Liver (tissue), 9 donors: ENCODE data around the gene FCSK. TPM values are rescaled to one million over a fixed set of nuclear protein-coding genes. Genes with fewer than 3 reads are reported as not detected.
"Not testable (repeated sequence)": the region's sequence is repeated elsewhere in the genome, so short reads cannot be mapped to it uniquely, and the experiment has no call there.

Source experiments
- DNase-seq: peaks from one replicate; pipeline ENCODE4 v3.0.0-alpha.2; 2017; ENCODE audit warnings: low spot score
- H3K27ac ChIP-seq, 2 donors: one replicate each; pipeline ENCODE4 v1.7.0; 2013; ENCODE audit warnings: inconsistent platforms in 2 of 2, low read length in 2 of 2, control low read depth in 1 of 2, low read depth in 1 of 2, mild to moderate bottlenecking in 1 of 2
- H3K27me3 ChIP-seq, 4 donors: one replicate each; pipeline versions ENCODE4 v1.6.1 to v1.7.0; 2013; ENCODE audit warnings: low read length in 3 of 4, inconsistent platforms in 1 of 4, mild to moderate bottlenecking in 1 of 4, moderate library complexity in 1 of 4; ENCODE audit not compliant: control insufficient read depth in 4 of 4, insufficient read depth in 4 of 4
- H3K36me3 ChIP-seq, 4 donors: one replicate each; pipeline versions ENCODE4 v1.6.1 to v1.7.0; 2013; ENCODE audit warnings: low read length in 3 of 4, mild to moderate bottlenecking in 3 of 4, low read depth in 1 of 4, moderate library complexity in 1 of 4; ENCODE audit not compliant: control insufficient read depth in 4 of 4, insufficient read depth in 3 of 4
- H3K4me1 ChIP-seq, 4 donors: one replicate each; pipeline versions ENCODE4 v1.6.1 to v1.7.0; 2013; ENCODE audit warnings: low read length in 3 of 4, mild to moderate bottlenecking in 3 of 4, moderate library complexity in 1 of 4; ENCODE audit not compliant: control insufficient read depth in 4 of 4, insufficient read depth in 4 of 4
- H3K4me3 ChIP-seq, 3 donors: one replicate each; pipeline versions ENCODE4 v1.6.1 to v1.7.0; 2013; ENCODE audit warnings: low read length in 3 of 3, control low read depth in 1 of 3, low read depth in 1 of 3, mild to moderate bottlenecking in 1 of 3
- H3K9ac ChIP-seq, 2 donors: one replicate each; pipeline ENCODE4 v1.7.0; 2013; ENCODE audit warnings: low read length in 2 of 2, mild to moderate bottlenecking in 2 of 2, moderate library complexity in 2 of 2, control low read depth in 1 of 2, low read depth in 1 of 2
- H3K9me3 ChIP-seq, 4 donors: one replicate each; pipeline versions ENCODE4 v1.6.1 to v1.7.0; 2013; ENCODE audit warnings: low read length in 3 of 4; ENCODE audit not compliant: control insufficient read depth in 4 of 4
- EGR1 ChIP-seq, 2 donors: IDR thresholded peaks; 2 replicates each; pipeline ENCODE4 v1.6.1; 2016 to 2018; ENCODE audit warnings: antibody characterized with exemption in 2 of 2, low read depth in 2 of 2
- FOXA1 ChIP-seq: IDR thresholded peaks from 2 replicates; pipeline ENCODE4 v1.6.1; 2016; ENCODE audit warnings: antibody characterized with exemption
- FOXA2 ChIP-seq: IDR thresholded peaks from 2 replicates; pipeline ENCODE4 v1.6.1; 2016; ENCODE audit warnings: antibody characterized with exemption
- GABPA ChIP-seq, 2 donors: IDR thresholded peaks in 1 of 2; conservative IDR thresholded peaks in 1 of 2; 2 replicates each; pipeline ENCODE4 v1.6.1; 2016; ENCODE audit warnings: antibody characterized with exemption in 2 of 2, mild to moderate bottlenecking in 1 of 2, moderate library complexity in 1 of 2
- HNF4A ChIP-seq, 2 donors: conservative IDR thresholded peaks; 2 replicates each; pipeline ENCODE4 v1.6.1; 2016; ENCODE audit warnings: antibody characterized with exemption in 2 of 2, mild to moderate bottlenecking in 2 of 2
- HNF4G ChIP-seq: IDR thresholded peaks from 2 replicates; pipeline ENCODE4 v1.6.1; 2016; ENCODE audit warnings: antibody characterized with exemption
- NR2F2 ChIP-seq: IDR thresholded peaks from 2 replicates; pipeline ENCODE4 v1.6.1; 2016; ENCODE audit warnings: antibody characterized with exemption
- RAD21 ChIP-seq, 2 donors: IDR thresholded peaks; 2 replicates each; pipeline ENCODE4 v1.6.1; 2016; ENCODE audit warnings: antibody characterized with exemption in 2 of 2, mild to moderate bottlenecking in 2 of 2
- RXRA ChIP-seq, 2 donors: IDR thresholded peaks; 2 replicates each; pipeline ENCODE4 v1.6.1; 2017 to 2018; ENCODE audit warnings: antibody characterized with exemption in 2 of 2, mild to moderate bottlenecking in 1 of 2
- SP1 ChIP-seq: IDR thresholded peaks from 2 replicates; pipeline ENCODE4 v1.6.1; 2018; ENCODE audit warnings: antibody characterized with exemption, mild to moderate bottlenecking
- TAF1 ChIP-seq: conservative IDR thresholded peaks from 2 replicates; pipeline ENCODE4 v1.6.1; 2016; ENCODE audit warnings: antibody characterized with exemption, mild to moderate bottlenecking
- YY1 ChIP-seq: IDR thresholded peaks from 2 replicates; pipeline ENCODE4 v1.6.1; 2016; ENCODE audit warnings: antibody characterized with exemption, mild to moderate bottlenecking
- WGBS: extraction: QIAGEN DNeasy Blood & Tissue Kit; methylation state at CpG from one replicate; pipeline ENCODE4 v1.1.7; 2013; 5-methylcytosine and 5-hydroxymethylcytosine counted together
- polyA plus RNA-seq, 2 donors: library from polyadenylated mRNA; stranded (reverse) in 1 of 2; unstranded in 1 of 2; fragments of 200-250 nt in 1 of 2; fragments of >200 nt in 1 of 2; fragmentation: Nextera tagmentation in 1 of 2; extraction: Ambion mirVana in 1 of 2; gene quantifications; one replicate each; pipeline versions ENCODE4 v1.2.1 to v1.2.3, GENCODE V29; 2013 to 2015
- total RNA-seq, 2 donors: library from RNA; depleted of rRNA; stranded (reverse); fragments of >200 nt; gene quantifications; one replicate each; pipeline ENCODE4 v1.2.3, GENCODE V29; 2014
- TF ChIP-seq, protein P1 (sequence below): fragments of 150-350 bp; IDR thresholded peaks from 2 replicates; pipeline ENCODE4 v1.5.1; 2017; ENCODE audit warnings: improper control_type of control experiment, low read depth, low read length; ENCODE audit not compliant: missing input control
- TF ChIP-seq, protein P2 (sequence below): IDR thresholded peaks from 2 replicates; pipeline ENCODE4 v1.6.1; 2016; ENCODE audit warnings: antibody characterized with exemption
- TF ChIP-seq, protein P3 (sequence below): IDR thresholded peaks from 2 replicates; pipeline ENCODE4 v1.6.1; 2016; ENCODE audit warnings: antibody characterized with exemption, mild to moderate bottlenecking
- TF ChIP-seq, protein P4 (sequence below): IDR thresholded peaks from 2 replicates; pipeline ENCODE4 v1.6.1; 2016; ENCODE audit warnings: antibody characterized with exemption
- donor health status: healthy.
- donor health status: healthy.
- donor health status: healthy.
- donor health status: healthy.
- donor health status: healthy.

The FCSK gene
- total and polyA plus RNA-seq, 4 donors, result 4.3 to 20.2 (median 8.5) TPM

DNA sequence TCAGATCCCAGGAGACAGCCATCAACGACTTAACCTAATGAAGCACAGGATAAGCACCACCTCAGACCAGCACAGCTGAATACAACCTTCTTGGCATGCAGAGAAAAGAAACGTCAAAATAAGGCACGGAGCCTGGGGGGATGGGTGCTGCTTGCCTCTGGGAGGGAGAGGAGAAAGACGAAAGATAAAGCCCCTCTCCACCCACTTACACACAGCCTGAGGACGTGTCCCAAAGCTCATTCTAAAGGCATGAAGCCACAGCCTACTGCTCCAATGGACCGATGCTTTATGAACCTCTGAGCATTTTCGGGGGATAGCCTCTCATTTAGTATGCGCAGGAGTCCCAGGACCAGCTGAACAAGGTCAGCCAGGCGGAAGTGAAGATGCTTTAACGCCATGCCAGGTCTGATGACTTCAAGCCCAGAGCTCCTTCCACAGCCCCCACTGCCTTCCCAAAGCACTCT is 46.6 kb upstream of the FCSK start:
- DNase-seq, result no peak
- Histone ChIP-seq H3K4me1 (peaks cover 0 to 12% (median 9%) of the 10 kb centered on the region in 4 donors), H3K27me3 (no peaks in the 10 kb centered on the region), H3K9ac (no peak overlapping the region), H3K9me3 (no peaks in the 10 kb centered on the region), H3K27ac (no peak overlapping the region), H3K4me3 (no peak overlapping the region), H3K36me3 (no peaks in the 10 kb centered on the region)
- TF ChIP-seq, protein P1, sequence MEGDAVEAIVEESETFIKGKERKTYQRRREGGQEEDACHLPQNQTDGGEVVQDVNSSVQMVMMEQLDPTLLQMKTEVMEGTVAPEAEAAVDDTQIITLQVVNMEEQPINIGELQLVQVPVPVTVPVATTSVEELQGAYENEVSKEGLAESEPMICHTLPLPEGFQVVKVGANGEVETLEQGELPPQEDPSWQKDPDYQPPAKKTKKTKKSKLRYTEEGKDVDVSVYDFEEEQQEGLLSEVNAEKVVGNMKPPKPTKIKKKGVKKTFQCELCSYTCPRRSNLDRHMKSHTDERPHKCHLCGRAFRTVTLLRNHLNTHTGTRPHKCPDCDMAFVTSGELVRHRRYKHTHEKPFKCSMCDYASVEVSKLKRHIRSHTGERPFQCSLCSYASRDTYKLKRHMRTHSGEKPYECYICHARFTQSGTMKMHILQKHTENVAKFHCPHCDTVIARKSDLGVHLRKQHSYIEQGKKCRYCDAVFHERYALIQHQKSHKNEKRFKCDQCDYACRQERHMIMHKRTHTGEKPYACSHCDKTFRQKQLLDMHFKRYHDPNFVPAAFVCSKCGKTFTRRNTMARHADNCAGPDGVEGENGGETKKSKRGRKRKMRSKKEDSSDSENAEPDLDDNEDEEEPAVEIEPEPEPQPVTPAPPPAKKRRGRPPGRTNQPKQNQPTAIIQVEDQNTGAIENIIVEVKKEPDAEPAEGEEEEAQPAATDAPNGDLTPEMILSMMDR, result no peak
- no peak for TF ChIP-seq FOXA1
- no peak for TF ChIP-seq RXRA (IDR thresholded peaks at IDR 0.05)
- WGBS, result 89% methylated on average over 10 of the region's 10 CpGs

DNA sequence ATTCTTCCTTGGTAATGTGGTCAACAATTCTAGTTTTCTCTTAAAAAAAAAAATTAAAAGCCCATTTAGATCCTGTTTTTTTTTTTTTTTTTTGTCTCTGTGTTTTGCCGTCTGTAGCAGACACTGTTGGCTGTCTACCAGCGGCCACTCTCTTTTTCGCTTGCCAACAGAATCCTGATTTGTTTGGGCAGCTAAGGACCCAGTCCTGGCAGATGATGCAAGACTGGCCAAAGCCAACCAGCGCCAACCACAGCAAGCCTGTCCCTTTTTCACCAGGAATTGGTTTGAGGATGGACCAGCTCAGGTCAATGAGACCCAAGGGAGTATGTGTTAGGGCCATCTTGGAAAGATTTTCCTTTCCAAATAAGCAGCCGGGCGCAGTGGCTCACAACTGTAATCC is 43.7 kb upstream of the FCSK start:
- TF ChIP-seq, protein P2, sequence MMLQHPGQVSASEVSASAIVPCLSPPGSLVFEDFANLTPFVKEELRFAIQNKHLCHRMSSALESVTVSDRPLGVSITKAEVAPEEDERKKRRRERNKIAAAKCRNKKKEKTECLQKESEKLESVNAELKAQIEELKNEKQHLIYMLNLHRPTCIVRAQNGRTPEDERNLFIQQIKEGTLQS, result peak; percentile 94
- TF ChIP-seq SP1 (no peak), EGR1 (IDR thresholded peaks at IDR 0.05; ENCODE audit: low read depth in 2 of 2) (no peak), RAD21 (IDR thresholded peaks at IDR 0.05) (peak in 1 of 2 donors; percentile 61), HNF4A (conservative IDR thresholded peaks at IDR 0.05) (peak; percentile 30 to 60), YY1 (peak; percentile 53), RXRA (IDR thresholded peaks at IDR 0.05) (peak; percentile 48 to 59), HNF4G (no peak)
- TF ChIP-seq, protein P3, sequence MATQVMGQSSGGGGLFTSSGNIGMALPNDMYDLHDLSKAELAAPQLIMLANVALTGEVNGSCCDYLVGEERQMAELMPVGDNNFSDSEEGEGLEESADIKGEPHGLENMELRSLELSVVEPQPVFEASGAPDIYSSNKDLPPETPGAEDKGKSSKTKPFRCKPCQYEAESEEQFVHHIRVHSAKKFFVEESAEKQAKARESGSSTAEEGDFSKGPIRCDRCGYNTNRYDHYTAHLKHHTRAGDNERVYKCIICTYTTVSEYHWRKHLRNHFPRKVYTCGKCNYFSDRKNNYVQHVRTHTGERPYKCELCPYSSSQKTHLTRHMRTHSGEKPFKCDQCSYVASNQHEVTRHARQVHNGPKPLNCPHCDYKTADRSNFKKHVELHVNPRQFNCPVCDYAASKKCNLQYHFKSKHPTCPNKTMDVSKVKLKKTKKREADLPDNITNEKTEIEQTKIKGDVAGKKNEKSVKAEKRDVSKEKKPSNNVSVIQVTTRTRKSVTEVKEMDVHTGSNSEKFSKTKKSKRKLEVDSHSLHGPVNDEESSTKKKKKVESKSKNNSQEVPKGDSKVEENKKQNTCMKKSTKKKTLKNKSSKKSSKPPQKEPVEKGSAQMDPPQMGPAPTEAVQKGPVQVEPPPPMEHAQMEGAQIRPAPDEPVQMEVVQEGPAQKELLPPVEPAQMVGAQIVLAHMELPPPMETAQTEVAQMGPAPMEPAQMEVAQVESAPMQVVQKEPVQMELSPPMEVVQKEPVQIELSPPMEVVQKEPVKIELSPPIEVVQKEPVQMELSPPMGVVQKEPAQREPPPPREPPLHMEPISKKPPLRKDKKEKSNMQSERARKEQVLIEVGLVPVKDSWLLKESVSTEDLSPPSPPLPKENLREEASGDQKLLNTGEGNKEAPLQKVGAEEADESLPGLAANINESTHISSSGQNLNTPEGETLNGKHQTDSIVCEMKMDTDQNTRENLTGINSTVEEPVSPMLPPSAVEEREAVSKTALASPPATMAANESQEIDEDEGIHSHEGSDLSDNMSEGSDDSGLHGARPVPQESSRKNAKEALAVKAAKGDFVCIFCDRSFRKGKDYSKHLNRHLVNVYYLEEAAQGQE, result no peak
- DNase-seq, result no peak
- no peaks in the 10 kb centered on the region for H3K36me3 ChIP-seq
- H3K4me3 ChIP-seq, result no peak overlapping the region
- no peak overlapping the region for H3K9ac ChIP-seq
- H3K4me1 ChIP-seq, result peaks cover 0 to 10% (median 8%) of the 10 kb centered on the region in 4 donors
- H3K27me3 ChIP-seq, result no peaks in the 10 kb centered on the region
- WGBS, result 41% methylated on average over 6 of the region's 6 CpGs
- H3K27ac ChIP-seq, result no peak overlapping the region
- H3K9me3 ChIP-seq, result no peaks in the 10 kb centered on the region

DNA sequence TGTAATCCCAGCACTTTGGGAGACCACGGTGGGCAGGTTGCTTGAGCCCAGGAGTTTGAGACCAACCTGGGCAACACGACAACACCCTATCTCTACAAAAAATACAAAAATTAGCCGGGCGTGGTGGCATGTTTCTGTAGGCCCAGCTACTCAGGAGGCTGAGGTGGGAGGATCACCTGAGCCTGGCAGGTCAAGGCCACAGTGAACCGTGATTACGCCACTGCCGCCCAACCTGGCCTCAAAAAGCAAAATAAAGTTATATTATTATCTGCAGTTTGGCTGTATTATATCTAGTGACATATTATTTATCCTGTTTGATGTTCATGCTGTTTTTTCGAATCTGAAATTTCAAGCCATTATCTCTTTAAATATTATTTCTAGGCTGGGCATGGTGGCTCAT is 42.0 kb upstream of the FCSK start:
- Histone ChIP-seq H3K27ac (no peak overlapping the region), H3K9ac (no peak overlapping the region), H3K9me3 (no peaks in the 10 kb centered on the region), H3K4me1 (peaks cover 0 to 12% (median 8%) of the 10 kb centered on the region in 4 donors), H3K27me3 (no peaks in the 10 kb centered on the region), H3K4me3 (no peak overlapping the region), H3K36me3 (no peaks in the 10 kb centered on the region)
- DNase-seq, result no peak
- TF ChIP-seq RAD21 (IDR thresholded peaks at IDR 0.05), result no peak
- TF ChIP-seq RXRA (IDR thresholded peaks at IDR 0.05), result no peak
- TF ChIP-seq TAF1, result no peak
- TF ChIP-seq HNF4A (conservative IDR thresholded peaks at IDR 0.05), result no peak
- TF ChIP-seq FOXA1, result no peak
- TF ChIP-seq HNF4G, result no peak
- no peak for TF ChIP-seq NR2F2
- TF ChIP-seq GABPA (IDR thresholded peaks at IDR 0.05 in 1 of 2, conservative IDR thresholded peaks at IDR 0.05 in 1 of 2), result no peak
- TF ChIP-seq, protein P1, result no peak
- no peak for TF ChIP-seq EGR1 (IDR thresholded peaks at IDR 0.05; ENCODE audit: low read depth in 2 of 2)
- no peak for TF ChIP-seq FOXA2
- TF ChIP-seq, protein P4, sequence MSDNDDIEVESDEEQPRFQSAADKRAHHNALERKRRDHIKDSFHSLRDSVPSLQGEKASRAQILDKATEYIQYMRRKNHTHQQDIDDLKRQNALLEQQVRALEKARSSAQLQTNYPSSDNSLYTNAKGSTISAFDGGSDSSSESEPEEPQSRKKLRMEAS, result no peak
- no peak for TF ChIP-seq YY1
- 86% methylated on average over 8 of the region's 8 CpGs for WGBS

DNA sequence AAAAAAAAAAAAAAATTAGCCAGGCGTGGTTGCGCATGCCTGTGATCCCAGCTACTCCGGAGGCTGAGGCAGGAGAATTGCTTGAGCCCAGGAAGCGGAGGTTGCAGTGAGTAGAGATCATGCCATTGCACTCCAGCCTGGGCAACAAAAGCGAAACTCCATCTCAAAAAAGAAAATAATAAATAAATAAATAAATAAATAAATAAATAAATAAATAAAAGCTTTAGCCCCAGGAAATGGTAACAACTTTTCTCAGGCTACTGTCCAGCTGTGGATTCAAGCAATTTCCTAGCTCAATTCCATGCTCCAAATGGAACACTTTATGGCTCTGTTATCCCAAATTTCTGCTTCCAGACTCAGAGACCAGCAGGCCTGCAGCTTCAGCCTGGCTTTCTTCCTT is 40.8 kb upstream of the FCSK start:
- H3K4me3 ChIP-seq, DNase-seq, H3K27ac ChIP-seq, H3K9ac ChIP-seq, H3K27me3 ChIP-seq, H3K36me3 ChIP-seq, H3K9me3 ChIP-seq: not testable (repeated sequence)
- WGBS, result 97% methylated on average over 5 of the region's 5 CpGs
- peaks cover 0 to 22% (median 14%) of the 10 kb centered on the region in 4 donors for H3K4me1 ChIP-seq
